Tibial nerve (tissue), 4 donors: ENCODE results near the gene APLN.

Experiments
- EP300 ChIP-seq, 2 donors: sonication (generic); formaldehyde crosslinking; IDR thresholded peaks; one replicate each; pipeline ENCODE4 v1.6.1; 2017; ENCODE audit warnings: antibody characterized with exemption in 2 of 2, mild to moderate bottlenecking in 1 of 2
- POLR2A ChIP-seq, 2 donors: fragments of 450-650 bp; IDR thresholded peaks; one replicate each; pipeline ENCODE4 v1.6.1; 2017; ENCODE audit warnings: antibody characterized with exemption in 2 of 2, mild to moderate bottlenecking in 2 of 2, moderate library complexity in 2 of 2
- TF ChIP-seq, protein P1 (sequence below), 5 experiments: fragments of 200-600 bp in 3 of 5; fragments of 450-650 bp in 2 of 5; sonication (generic) in 3 of 5; IDR thresholded peaks; one replicate each; pipeline ENCODE4 v1.5.1; 2016 to 2019; ENCODE audit warnings: antibody characterized with exemption in 5 of 5, mild to moderate bottlenecking in 3 of 5, moderate library complexity in 2 of 5

DNA sequence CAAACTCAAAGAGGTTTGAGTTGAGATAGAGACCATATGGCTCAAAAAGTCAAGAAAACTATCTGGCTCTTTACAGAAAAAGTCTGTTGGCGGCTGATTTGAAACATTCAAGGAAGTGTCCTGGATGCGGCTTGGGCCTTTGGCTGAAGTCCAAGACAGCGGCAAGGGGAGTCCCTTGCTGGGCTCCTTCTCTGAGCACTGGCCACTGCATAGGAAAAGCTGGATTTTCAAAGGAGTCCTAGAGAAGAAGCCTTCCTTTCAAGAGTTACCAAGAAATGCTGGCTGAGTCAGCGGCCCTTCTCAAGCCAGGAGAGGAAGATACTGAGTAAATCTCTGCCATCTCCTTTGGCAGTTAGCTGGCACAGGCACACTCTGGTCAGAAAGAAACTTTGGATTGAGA is 12.1 kb downstream of the APLN start:
- TF ChIP-seq POLR2A (IDR thresholded peaks at IDR 0.05) (no peak), EP300 (IDR thresholded peaks at IDR 0.05) (no peak)
- TF ChIP-seq, protein P1, sequence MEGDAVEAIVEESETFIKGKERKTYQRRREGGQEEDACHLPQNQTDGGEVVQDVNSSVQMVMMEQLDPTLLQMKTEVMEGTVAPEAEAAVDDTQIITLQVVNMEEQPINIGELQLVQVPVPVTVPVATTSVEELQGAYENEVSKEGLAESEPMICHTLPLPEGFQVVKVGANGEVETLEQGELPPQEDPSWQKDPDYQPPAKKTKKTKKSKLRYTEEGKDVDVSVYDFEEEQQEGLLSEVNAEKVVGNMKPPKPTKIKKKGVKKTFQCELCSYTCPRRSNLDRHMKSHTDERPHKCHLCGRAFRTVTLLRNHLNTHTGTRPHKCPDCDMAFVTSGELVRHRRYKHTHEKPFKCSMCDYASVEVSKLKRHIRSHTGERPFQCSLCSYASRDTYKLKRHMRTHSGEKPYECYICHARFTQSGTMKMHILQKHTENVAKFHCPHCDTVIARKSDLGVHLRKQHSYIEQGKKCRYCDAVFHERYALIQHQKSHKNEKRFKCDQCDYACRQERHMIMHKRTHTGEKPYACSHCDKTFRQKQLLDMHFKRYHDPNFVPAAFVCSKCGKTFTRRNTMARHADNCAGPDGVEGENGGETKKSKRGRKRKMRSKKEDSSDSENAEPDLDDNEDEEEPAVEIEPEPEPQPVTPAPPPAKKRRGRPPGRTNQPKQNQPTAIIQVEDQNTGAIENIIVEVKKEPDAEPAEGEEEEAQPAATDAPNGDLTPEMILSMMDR (IDR thresholded peaks at IDR 0.05), result no peak
